GM12801 (cell line): Measurements from ENCODE around the gene PROM1.

Experiments used
- TF ChIP-seq, protein P1 (sequence below): IDR thresholded peaks from one replicate; pipeline ENCODE4 v1.5.1; 2011; ENCODE audit warnings: control low read depth; ENCODE audit not compliant: insufficient read length; ENCODE audit errors: extremely low read depth

The PROM1 gene

DNA sequence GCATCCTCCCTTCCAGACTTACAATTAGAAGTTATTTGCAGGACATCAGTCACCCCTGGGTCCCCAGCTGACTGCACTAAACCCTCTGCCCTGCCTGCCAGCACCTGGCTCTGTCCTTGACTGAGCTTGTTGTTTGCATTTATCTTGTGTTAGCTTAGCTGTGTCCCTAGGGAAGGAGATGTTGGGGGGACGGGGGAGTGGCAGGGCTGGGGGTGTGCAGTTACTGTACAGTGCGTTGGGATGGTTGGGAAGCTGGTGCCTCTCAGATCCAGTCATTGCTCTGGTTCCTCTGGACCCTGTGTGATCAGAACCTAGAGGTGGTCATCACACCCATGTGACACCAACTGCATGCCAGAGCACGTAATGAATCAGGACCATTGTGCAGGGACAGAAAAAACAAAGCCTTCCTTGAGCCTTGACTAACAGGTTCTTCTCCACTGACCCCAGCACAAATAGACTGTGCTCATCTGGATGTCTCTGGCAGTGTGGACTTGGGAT is 32.7 kb upstream of the PROM1 start:
- TF ChIP-seq, protein P1, sequence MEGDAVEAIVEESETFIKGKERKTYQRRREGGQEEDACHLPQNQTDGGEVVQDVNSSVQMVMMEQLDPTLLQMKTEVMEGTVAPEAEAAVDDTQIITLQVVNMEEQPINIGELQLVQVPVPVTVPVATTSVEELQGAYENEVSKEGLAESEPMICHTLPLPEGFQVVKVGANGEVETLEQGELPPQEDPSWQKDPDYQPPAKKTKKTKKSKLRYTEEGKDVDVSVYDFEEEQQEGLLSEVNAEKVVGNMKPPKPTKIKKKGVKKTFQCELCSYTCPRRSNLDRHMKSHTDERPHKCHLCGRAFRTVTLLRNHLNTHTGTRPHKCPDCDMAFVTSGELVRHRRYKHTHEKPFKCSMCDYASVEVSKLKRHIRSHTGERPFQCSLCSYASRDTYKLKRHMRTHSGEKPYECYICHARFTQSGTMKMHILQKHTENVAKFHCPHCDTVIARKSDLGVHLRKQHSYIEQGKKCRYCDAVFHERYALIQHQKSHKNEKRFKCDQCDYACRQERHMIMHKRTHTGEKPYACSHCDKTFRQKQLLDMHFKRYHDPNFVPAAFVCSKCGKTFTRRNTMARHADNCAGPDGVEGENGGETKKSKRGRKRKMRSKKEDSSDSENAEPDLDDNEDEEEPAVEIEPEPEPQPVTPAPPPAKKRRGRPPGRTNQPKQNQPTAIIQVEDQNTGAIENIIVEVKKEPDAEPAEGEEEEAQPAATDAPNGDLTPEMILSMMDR: no peak

DNA sequence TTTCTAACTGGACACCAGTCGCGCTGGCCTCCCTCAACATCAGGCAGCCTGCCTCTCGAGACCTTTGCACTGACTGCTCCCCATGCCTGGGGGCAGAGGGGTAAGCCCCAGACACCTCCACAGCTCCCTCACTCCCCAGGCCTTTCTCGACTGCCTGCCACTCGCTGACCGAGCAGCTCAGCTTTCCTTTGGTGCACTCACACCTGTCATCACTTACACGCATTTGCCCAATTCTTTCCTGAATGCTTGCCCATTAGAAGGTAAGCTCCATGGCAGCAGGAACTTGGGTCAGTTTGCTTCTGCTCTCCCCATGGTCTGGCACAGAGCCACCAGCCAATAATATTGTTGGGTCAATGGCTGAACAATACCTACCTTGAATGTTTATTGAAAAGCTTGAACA is 32.2 kb upstream of the PROM1 start:
- TF ChIP-seq, protein P1: no peak

DNA sequence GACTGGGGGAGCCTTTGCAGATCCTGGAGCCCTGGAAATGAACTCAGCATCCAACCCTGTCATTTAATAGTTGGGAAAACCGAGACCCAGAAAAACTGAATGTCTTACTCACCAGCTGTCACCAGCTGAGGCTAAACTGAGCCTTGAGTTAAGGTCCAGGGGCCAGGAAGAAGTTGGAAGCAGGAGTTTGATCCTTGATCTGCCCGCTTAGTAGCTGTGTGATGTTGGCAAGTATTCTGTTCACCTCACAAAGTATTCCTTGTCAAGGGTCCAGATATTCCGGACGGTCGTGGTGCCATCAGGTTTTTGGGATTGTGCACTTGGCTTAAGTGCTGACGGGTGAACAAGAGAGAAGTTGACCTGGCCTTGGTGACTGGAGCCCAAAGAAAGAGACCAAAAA is 30.7 kb upstream of the PROM1 start:
- TF ChIP-seq, protein P1: no peak

GRCh38 chr4:16113741-16114140 is 29.9 kb upstream of the PROM1 start:
- TF ChIP-seq, protein P1: no peak

GRCh38 chr4:16111533-16111932 is 27.7 kb upstream of the PROM1 start:
- TF ChIP-seq, protein P1: no peak

GRCh38 chr4:16110661-16111290 is 27.0 kb upstream of the PROM1 start:
- TF ChIP-seq, protein P1: no peak

- TF ChIP-seq, protein P1: no peak
Observed at GRCh38 chr4:16110199-16110598, 26.4 kb upstream of the PROM1 start.
